Measurements from ENCODE around the gene NPTXR. TPM values are rescaled to one million over a fixed set of nuclear protein-coding genes. Genes with fewer than 3 reads are reported as not detected.

The NPTXR gene
- total and polyA plus RNA-seq, 2 donors: 0.28 to 1.3 TPM

- WGBS: 98% methylated on average over 4 of the region's 4 CpGs
- H3K27ac ChIP-seq (ENCODE audit: low read depth in 1 of 2, low read length in 1 of 2): no peak overlapping the region
- H3K4me3 ChIP-seq (ENCODE audit: low read length in 2 of 2): no peak overlapping the region
- H3K4me1 ChIP-seq (ENCODE audit: control insufficient read depth in 2 of 2, insufficient read depth in 2 of 2, low read length in 2 of 2): peaks cover 11 to 14% of the 10 kb centered on the region in 2 donors
- H3K9me3 ChIP-seq (ENCODE audit: control insufficient read depth in 2 of 2, insufficient read depth in 1 of 2, low read length in 1 of 2): no peaks in the 10 kb centered on the region
- no peaks in the 10 kb centered on the region for H3K27me3 ChIP-seq (ENCODE audit: control insufficient read depth in 2 of 2, insufficient read depth in 1 of 2, low read length in 1 of 2)
- peaks cover 4 to 8% of the 10 kb centered on the region in 2 donors for H3K36me3 ChIP-seq (ENCODE audit: control insufficient read depth in 2 of 2, insufficient read depth in 2 of 2, low read length in 1 of 2)
- DNase-seq (ENCODE audit: low read depth in 6 of 9, low spot score in 9 of 9): no peak
Measured at GRCh38 chr22:38789606-38790005, 54.2 kb downstream of the NPTXR start.

- no peak overlapping the region for H3K4me3 ChIP-seq (ENCODE audit: low read length in 2 of 2)
- peaks cover 6 to 9% of the 10 kb centered on the region in 2 donors for H3K4me1 ChIP-seq (ENCODE audit: control insufficient read depth in 2 of 2, insufficient read depth in 2 of 2, low read length in 2 of 2)
- WGBS: 95% methylated on average over 6 of the region's 6 CpGs
- no peaks in the 10 kb centered on the region for H3K27me3 ChIP-seq (ENCODE audit: control insufficient read depth in 2 of 2, insufficient read depth in 1 of 2, low read length in 1 of 2)
- DNase-seq (ENCODE audit: low read depth in 6 of 9, low spot score in 9 of 9): no peak
- peaks cover 4 to 8% of the 10 kb centered on the region in 2 donors for H3K36me3 ChIP-seq (ENCODE audit: control insufficient read depth in 2 of 2, insufficient read depth in 2 of 2, low read length in 1 of 2)
- H3K9me3 ChIP-seq (ENCODE audit: control insufficient read depth in 2 of 2, insufficient read depth in 1 of 2, low read length in 1 of 2): no peaks in the 10 kb centered on the region
- H3K27ac ChIP-seq (ENCODE audit: low read depth in 1 of 2, low read length in 1 of 2): no peak overlapping the region
Measured at GRCh38 chr22:38788846-38789245, 55.0 kb downstream of the NPTXR start.

- no peak for DNase-seq (ENCODE audit: low read depth in 6 of 9, low spot score in 9 of 9)
- Histone ChIP-seq H3K4me3 (ENCODE audit: low read length in 2 of 2) (no peak overlapping the region), H3K9me3 (ENCODE audit: control insufficient read depth in 2 of 2, insufficient read depth in 1 of 2, low read length in 1 of 2) (no peaks in the 10 kb centered on the region), H3K4me1 (ENCODE audit: control insufficient read depth in 2 of 2, insufficient read depth in 2 of 2, low read length in 2 of 2) (peaks cover 4% of the 10 kb centered on the region in 2 donors), H3K27ac (ENCODE audit: low read depth in 1 of 2, low read length in 1 of 2) (no peak overlapping the region), H3K36me3 (ENCODE audit: control insufficient read depth in 2 of 2, insufficient read depth in 2 of 2, low read length in 1 of 2) (peaks cover 4 to 8% of the 10 kb centered on the region in 2 donors), H3K27me3 (ENCODE audit: control insufficient read depth in 2 of 2, insufficient read depth in 1 of 2, low read length in 1 of 2) (no peaks in the 10 kb centered on the region)
- WGBS: 95% methylated on average over 16 of the region's 16 CpGs
Measured at GRCh38 chr22:38788021-38788816, 55.6 kb downstream of the NPTXR start.

- Histone ChIP-seq H3K27ac (ENCODE audit: low read depth in 1 of 2, low read length in 1 of 2) (no peak overlapping the region), H3K4me3 (ENCODE audit: low read length in 2 of 2) (no peak overlapping the region), H3K27me3 (ENCODE audit: control insufficient read depth in 2 of 2, insufficient read depth in 1 of 2, low read length in 1 of 2) (no peaks in the 10 kb centered on the region), H3K4me1 (ENCODE audit: control insufficient read depth in 2 of 2, insufficient read depth in 2 of 2, low read length in 2 of 2) (no peaks in the 10 kb centered on the region), H3K9me3 (ENCODE audit: control insufficient read depth in 2 of 2, insufficient read depth in 1 of 2, low read length in 1 of 2) (no peaks in the 10 kb centered on the region), H3K36me3 (ENCODE audit: control insufficient read depth in 2 of 2, insufficient read depth in 2 of 2, low read length in 1 of 2) (peaks cover 4 to 13% of the 10 kb centered on the region in 2 donors)
- no peak for DNase-seq (ENCODE audit: low read depth in 6 of 9, low spot score in 9 of 9)
- 96% methylated on average over 3 of the region's 3 CpGs for WGBS
Measured at GRCh38 chr22:38786631-38787030, 57.2 kb downstream of the NPTXR start.

- whole genome bisulfite sequencing: 97% methylated on average over 5 of the region's 5 CpGs
- DNase-seq (ENCODE audit: low read depth in 6 of 9, low spot score in 9 of 9): no peak
- H3K27ac ChIP-seq (ENCODE audit: low read depth in 1 of 2, low read length in 1 of 2): no peak overlapping the region
Measured at GRCh38 chr22:38784856-38785255, 59.0 kb downstream of the NPTXR start.

GRCh38 chr22:38784035-38784434 lies 59.8 kb downstream of the NPTXR start:
- over 99% methylated on average over 15 of the region's 15 CpGs for WGBS
- Histone ChIP-seq H3K27me3 (ENCODE audit: control insufficient read depth in 2 of 2, insufficient read depth in 1 of 2, low read length in 1 of 2) (no peaks in the 10 kb centered on the region), H3K4me3 (ENCODE audit: low read length in 2 of 2) (no peak overlapping the region), H3K36me3 (ENCODE audit: control insufficient read depth in 2 of 2, insufficient read depth in 2 of 2, low read length in 1 of 2) (peaks cover 12 to 20% of the 10 kb centered on the region in 2 donors), H3K9me3 (ENCODE audit: control insufficient read depth in 2 of 2, insufficient read depth in 1 of 2, low read length in 1 of 2) (no peaks in the 10 kb centered on the region), H3K27ac (ENCODE audit: low read depth in 1 of 2, low read length in 1 of 2) (no peak overlapping the region), H3K4me1 (ENCODE audit: control insufficient read depth in 2 of 2, insufficient read depth in 2 of 2, low read length in 2 of 2) (no peaks in the 10 kb centered on the region)
- no peak for DNase-seq (ENCODE audit: low read depth in 6 of 9, low spot score in 9 of 9)

More at GRCh38 chr22:38784856-38785255, 59.0 kb downstream of the NPTXR start:
- no peaks in the 10 kb centered on the region for H3K9me3 ChIP-seq (ENCODE audit: control insufficient read depth in 2 of 2, insufficient read depth in 1 of 2, low read length in 1 of 2)
- peaks cover 12 to 14% of the 10 kb centered on the region in 2 donors for H3K36me3 ChIP-seq (ENCODE audit: control insufficient read depth in 2 of 2, insufficient read depth in 2 of 2, low read length in 1 of 2)
- H3K27me3 ChIP-seq (ENCODE audit: control insufficient read depth in 2 of 2, insufficient read depth in 1 of 2, low read length in 1 of 2): no peaks in the 10 kb centered on the region
- no peaks in the 10 kb centered on the region for H3K4me1 ChIP-seq (ENCODE audit: control insufficient read depth in 2 of 2, insufficient read depth in 2 of 2, low read length in 2 of 2)
- H3K4me3 ChIP-seq (ENCODE audit: low read length in 2 of 2): no peak overlapping the region

GRCh38 chr22:38783095-38783615 lies 60.7 kb downstream of the NPTXR start:
- Histone ChIP-seq H3K4me1 (ENCODE audit: control insufficient read depth in 2 of 2, insufficient read depth in 2 of 2, low read length in 2 of 2) (no peaks in the 10 kb centered on the region), H3K4me3 (ENCODE audit: low read length in 2 of 2) (no peak overlapping the region), H3K27ac (ENCODE audit: low read depth in 1 of 2, low read length in 1 of 2) (no peak overlapping the region), H3K36me3 (ENCODE audit: control insufficient read depth in 2 of 2, insufficient read depth in 2 of 2, low read length in 1 of 2) (peaks cover 12 to 21% of the 10 kb centered on the region in 2 donors), H3K27me3 (ENCODE audit: control insufficient read depth in 2 of 2, insufficient read depth in 1 of 2, low read length in 1 of 2) (no peaks in the 10 kb centered on the region), H3K9me3 (ENCODE audit: control insufficient read depth in 2 of 2, insufficient read depth in 1 of 2, low read length in 1 of 2) (no peaks in the 10 kb centered on the region)
- 81% methylated on average over 14 of the region's 14 CpGs for WGBS
- DNase-seq (ENCODE audit: low read depth in 6 of 9, low spot score in 9 of 9): no peak

GRCh38 chr22:38782402-38783094 lies 61.3 kb downstream of the NPTXR start:
- Histone ChIP-seq H3K27me3 (ENCODE audit: control insufficient read depth in 2 of 2, insufficient read depth in 1 of 2, low read length in 1 of 2) (no peaks in the 10 kb centered on the region), H3K4me3 (ENCODE audit: low read length in 2 of 2) (no peak overlapping the region), H3K36me3 (ENCODE audit: control insufficient read depth in 2 of 2, insufficient read depth in 2 of 2, low read length in 1 of 2) (peaks cover 12 to 21% of the 10 kb centered on the region in 2 donors), H3K27ac (ENCODE audit: low read depth in 1 of 2, low read length in 1 of 2) (no peak overlapping the region), H3K4me1 (ENCODE audit: control insufficient read depth in 2 of 2, insufficient read depth in 2 of 2, low read length in 2 of 2) (no peaks in the 10 kb centered on the region), H3K9me3 (ENCODE audit: control insufficient read depth in 2 of 2, insufficient read depth in 1 of 2, low read length in 1 of 2) (no peaks in the 10 kb centered on the region)
- DNase-seq (ENCODE audit: low read depth in 6 of 9, low spot score in 9 of 9): no peak
- WGBS: 71% methylated on average over 13 of the region's 13 CpGs

- WGBS: 98% methylated on average over 13 of the region's 13 CpGs
- H3K36me3 ChIP-seq (ENCODE audit: control insufficient read depth in 2 of 2, insufficient read depth in 2 of 2, low read length in 1 of 2): peaks cover 12 to 21% of the 10 kb centered on the region in 2 donors
Measured at GRCh38 chr22:38781033-38781432, 62.8 kb downstream of the NPTXR start.

More at GRCh38 chr22:38781033-38781432, 62.8 kb downstream of the NPTXR start:
- H3K9me3 ChIP-seq (ENCODE audit: control insufficient read depth in 2 of 2, insufficient read depth in 1 of 2, low read length in 1 of 2): no peaks in the 10 kb centered on the region
- no peak overlapping the region for H3K4me3 ChIP-seq (ENCODE audit: low read length in 2 of 2)
- peaks cover 0 to under 1% of the 10 kb centered on the region in 2 donors for H3K4me1 ChIP-seq (ENCODE audit: control insufficient read depth in 2 of 2, insufficient read depth in 2 of 2, low read length in 2 of 2)
- no peak overlapping the region for H3K27ac ChIP-seq (ENCODE audit: low read depth in 1 of 2, low read length in 1 of 2)
- DNase-seq (ENCODE audit: low read depth in 6 of 9, low spot score in 9 of 9): no peak
- H3K27me3 ChIP-seq (ENCODE audit: control insufficient read depth in 2 of 2, insufficient read depth in 1 of 2, low read length in 1 of 2): no peaks in the 10 kb centered on the region

All from thymus (tissue), 11 donors.